Kidney epithelial cell (primary cell): ENCODE results near the gene DNAJB8. TPM values are rescaled to one million over a fixed set of nuclear protein-coding genes. Genes with fewer than 3 reads are reported as not detected.
A peak's percentile ranks its signal among the peaks of the same experiment; 100 is the strongest.

Experiments used
- DNase-seq: peaks from one replicate; pipeline ENCODE4 v3.0.0-alpha.2; 2010; ENCODE audit warnings: low read depth
- H3K27me3 ChIP-seq: 2 replicates; pipeline ENCODE4 v1.6.0; 2011; ENCODE audit warnings: low read length; ENCODE audit not compliant: control insufficient read depth, insufficient read depth
- H3K36me3 ChIP-seq: 2 replicates; pipeline ENCODE4 v1.5.1; 2011; ENCODE audit warnings: low read length; ENCODE audit not compliant: control insufficient read depth, insufficient read depth
- H3K4me3 ChIP-seq: 2 replicates; pipeline ENCODE4 v1.5.1; 2011; ENCODE audit warnings: low read depth, mild to moderate bottlenecking, control low read depth, low read length
- CTCF ChIP-seq: IDR thresholded peaks from 2 replicates; pipeline ENCODE4 v1.5.1; 2011; ENCODE audit warnings: mild to moderate bottlenecking, moderate library complexity, low read length, control low read depth, inconsistent platforms; ENCODE audit not compliant: insufficient read depth, poor library complexity, severe bottlenecking
- total RNA-seq: library from RNA; depleted of rRNA; stranded (reverse); fragments of >200 nt; gene quantifications from 2 replicates; pipeline ENCODE4 v1.2.3, GENCODE V29; 2015

The DNAJB8 gene
- total RNA-seq, 1 donor from 2014 or later: not detected

DNA sequence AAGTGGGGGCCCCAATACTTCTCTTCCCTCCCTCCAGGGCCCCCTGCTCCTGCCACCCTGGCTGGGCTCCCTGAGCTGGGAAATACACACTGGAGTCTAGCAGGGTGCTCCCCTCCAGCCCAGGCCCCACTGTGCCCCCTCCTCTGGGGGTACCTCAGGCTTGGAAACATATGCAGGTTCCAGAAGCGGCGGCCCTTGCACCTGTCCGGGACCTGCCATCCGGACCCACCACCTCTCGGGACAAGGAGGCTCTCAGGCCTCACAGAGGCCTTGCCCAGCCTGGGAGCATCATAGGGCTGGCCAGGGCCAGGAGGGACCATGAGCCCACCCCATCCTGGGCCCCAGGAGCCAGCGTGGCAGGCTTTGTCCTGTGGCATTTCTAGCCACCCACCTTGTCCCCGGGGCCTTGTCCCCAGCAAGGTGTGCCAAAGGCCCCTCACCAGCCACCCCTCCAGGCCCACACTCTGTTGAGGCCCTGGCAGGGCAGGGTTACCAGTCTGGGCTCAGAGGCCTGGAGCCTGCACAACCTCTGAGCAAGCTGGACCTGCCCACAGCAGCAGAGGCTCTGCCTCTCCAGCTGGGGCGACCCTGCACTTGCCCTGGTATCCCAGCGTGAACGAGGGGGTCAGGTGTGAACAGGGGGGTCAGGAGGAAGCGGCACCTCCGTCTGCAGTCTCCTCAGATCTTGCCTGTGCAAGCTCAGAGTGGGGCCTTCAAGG, 45.8 kb downstream of the DNAJB8 start:
- Histone ChIP-seq H3K4me3 (no peak overlapping the region), H3K27me3 (peaks cover 20% of the 10 kb centered on the region), H3K36me3 (no peaks in the 10 kb centered on the region)
- no peak for DNase-seq
- TF ChIP-seq CTCF: no peak

DNA sequence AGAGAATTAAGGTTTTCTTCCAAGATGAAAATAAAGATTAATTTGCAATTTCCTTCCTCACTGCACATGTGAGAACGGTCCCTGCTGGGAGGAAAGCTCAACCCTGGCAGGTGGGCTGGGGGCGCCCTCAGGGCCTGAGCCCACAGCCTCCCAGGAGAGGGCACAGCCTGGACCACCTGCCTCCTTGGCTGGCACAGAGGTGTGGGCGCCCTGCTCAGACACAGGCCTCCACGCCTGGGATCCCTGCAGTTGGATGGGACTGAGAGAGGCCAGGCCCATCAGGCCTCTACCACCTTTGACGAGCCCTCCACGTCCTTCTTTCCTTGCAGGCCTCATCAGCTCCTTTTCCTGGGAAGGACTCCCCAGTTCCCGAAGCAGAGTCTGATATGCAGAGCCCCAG, 46.4 kb downstream of the DNAJB8 start:
- H3K27me3 ChIP-seq: peaks cover 14% of the 10 kb centered on the region
- no peak for TF ChIP-seq CTCF
- H3K4me3 ChIP-seq: no peak overlapping the region
- no peaks in the 10 kb centered on the region for H3K36me3 ChIP-seq
- no peak for DNase-seq

- Histone ChIP-seq H3K36me3 (no peaks in the 10 kb centered on the region), H3K4me3 (no peak overlapping the region), H3K27me3 (peaks cover 9% of the 10 kb centered on the region)
- DNase-seq: no peak
- no peak for TF ChIP-seq CTCF
Measured at GRCh38 chr3:128419311-128419710, 47.4 kb downstream of the DNAJB8 start.

DNA sequence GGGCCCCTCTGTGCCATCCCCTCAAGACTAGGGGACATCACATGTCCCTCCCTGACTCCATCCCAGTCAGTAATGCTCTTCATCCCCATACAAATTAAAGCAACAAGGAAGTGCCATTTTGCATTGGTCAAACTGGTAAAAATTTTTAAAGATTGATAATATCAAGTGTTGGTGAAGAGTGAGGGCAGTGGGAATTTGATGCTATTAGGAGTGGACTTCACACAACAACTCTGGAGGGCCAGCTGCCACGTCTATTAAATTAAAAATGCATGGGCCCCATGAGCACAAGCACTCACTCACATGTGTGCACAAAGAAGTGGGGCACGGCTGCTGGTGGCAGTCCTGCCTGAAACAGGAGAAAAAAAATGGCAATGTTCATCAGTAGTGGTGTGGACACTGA, 47.8 kb downstream of the DNAJB8 start:
- Histone ChIP-seq H3K36me3 (no peaks in the 10 kb centered on the region), H3K4me3 (no peak overlapping the region), H3K27me3 (peaks cover 8% of the 10 kb centered on the region)
- no peak for DNase-seq
- TF ChIP-seq CTCF: no peak

- no peak for TF ChIP-seq CTCF
- Histone ChIP-seq H3K4me3 (no peak overlapping the region), H3K27me3 (peaks cover 4% of the 10 kb centered on the region), H3K36me3 (no peaks in the 10 kb centered on the region)
- DNase-seq: peak; percentile 44
Measured at GRCh38 chr3:128416578-128417211, 50.0 kb downstream of the DNAJB8 start.
